Trophoblast cell (in vitro differentiated cells and primary cell): ENCODE measurements around the gene AGER.
A peak's percentile ranks its signal among the peaks of the same experiment; 100 is the strongest.

Source experiments
- DNase-seq, 2 donors: peaks; one replicate each; pipeline ENCODE4 v3.0.0-alpha.2; 2016
- H2AFZ ChIP-seq: 2 replicates; pipeline ENCODE4 v1.6.1; 2013; ENCODE audit warnings: low read length, moderate library complexity, mild to moderate bottlenecking; ENCODE audit not compliant: insufficient read depth, poor library complexity
- H2AK5ac ChIP-seq: 2 replicates; pipeline ENCODE4 v1.6.1; 2013; ENCODE audit warnings: mild to moderate bottlenecking, low read length
- H2BK120ac ChIP-seq: 2 replicates; pipeline ENCODE4 v1.6.1; 2013; ENCODE audit warnings: low read length, mild to moderate bottlenecking, moderate library complexity; ENCODE audit not compliant: insufficient read depth, poor library complexity
- H2BK12ac ChIP-seq: 2 replicates; pipeline ENCODE4 v1.6.1; 2013; ENCODE audit warnings: mild to moderate bottlenecking, low read length, moderate library complexity
- H2BK5ac ChIP-seq: 2 replicates; pipeline ENCODE4 v1.6.1; 2013; ENCODE audit warnings: low read length, low read depth, moderate library complexity, mild to moderate bottlenecking; ENCODE audit not compliant: poor library complexity
- H3K14ac ChIP-seq: 2 replicates; pipeline ENCODE4 v1.6.1; 2013; ENCODE audit warnings: mild to moderate bottlenecking, low read length
- H3K18ac ChIP-seq: 2 replicates; pipeline ENCODE4 v1.6.1; 2013; ENCODE audit warnings: mild to moderate bottlenecking, low read length
- H3K23ac ChIP-seq: 2 replicates; pipeline ENCODE4 v1.6.1; 2013; ENCODE audit warnings: low read length
- H3K27ac ChIP-seq: 2 replicates; pipeline ENCODE4 v1.5.1; 2013; ENCODE audit warnings: low read depth, mild to moderate bottlenecking, inconsistent platforms, low read length, moderate library complexity
- H3K27me3 ChIP-seq: 2 replicates; pipeline ENCODE4 v1.6.1; 2013; ENCODE audit warnings: inconsistent platforms, mild to moderate bottlenecking, low read length, moderate library complexity; ENCODE audit not compliant: insufficient read depth
- H3K36me3 ChIP-seq, 2 experiments: 1 replicate in 1 of 2; 2 replicates in 1 of 2; pipeline ENCODE4 v1.6.1; 2013; ENCODE audit warnings: low read length in 2 of 2, mild to moderate bottlenecking in 2 of 2, moderate library complexity in 1 of 2; ENCODE audit not compliant: insufficient read depth in 2 of 2, control insufficient read depth in 1 of 2
- H3K4ac ChIP-seq: 2 replicates; pipeline ENCODE4 v1.6.1; 2013; ENCODE audit warnings: low read depth, mild to moderate bottlenecking, low read length, moderate library complexity
- H3K4me1 ChIP-seq, 2 experiments: 1 replicate in 1 of 2; 2 replicates in 1 of 2; pipeline ENCODE4 v1.6.1; 2013; ENCODE audit warnings: low read length in 2 of 2, mild to moderate bottlenecking in 2 of 2, moderate library complexity in 1 of 2; ENCODE audit not compliant: insufficient read depth in 2 of 2, control insufficient read depth in 1 of 2
- H3K4me2 ChIP-seq: 2 replicates; pipeline ENCODE4 v1.6.1; 2013; ENCODE audit warnings: inconsistent platforms, mild to moderate bottlenecking, low read length, moderate library complexity
- H3K4me3 ChIP-seq: 2 replicates; pipeline ENCODE4 v1.5.1; 2013; ENCODE audit warnings: mild to moderate bottlenecking, low read depth, low read length, inconsistent platforms
- H3K79me1 ChIP-seq: one replicate; pipeline ENCODE4 v1.6.1; 2013; ENCODE audit warnings: low read length
- H3K79me2 ChIP-seq: 2 replicates; pipeline ENCODE4 v1.6.1; 2013; ENCODE audit warnings: low read length, mild to moderate bottlenecking; ENCODE audit not compliant: control insufficient read depth, insufficient read depth, poor library complexity
- H3K9ac ChIP-seq: 2 replicates; pipeline ENCODE4 v1.6.1; 2013; ENCODE audit warnings: mild to moderate bottlenecking, low read length
- H3K9me3 ChIP-seq: 2 replicates; pipeline ENCODE4 v1.6.1; 2013; ENCODE audit warnings: low read depth, mild to moderate bottlenecking, control low read depth, inconsistent platforms, low read length; ENCODE audit not compliant: insufficient read depth
- H4K12ac ChIP-seq: 2 replicates; pipeline ENCODE4 v1.6.1; 2013; ENCODE audit warnings: low read depth, mild to moderate bottlenecking, low read length, moderate library complexity
- H4K8ac ChIP-seq: 2 replicates; pipeline ENCODE4 v1.6.1; 2013; ENCODE audit warnings: low read depth, mild to moderate bottlenecking, low read length, moderate library complexity
- H4K91ac ChIP-seq: one replicate; pipeline ENCODE4 v1.6.1; 2013; ENCODE audit warnings: low read depth, mild to moderate bottlenecking, low read length, moderate library complexity
- WGBS: extraction: QIAGEN DNeasy Blood & Tissue Kit; methylation state at CpG from one replicate; pipeline ENCODE4 v1.1.7; 2013; ENCODE audit warnings: missing lambda C conversion rate; ENCODE audit not compliant: insufficient read length, insufficient coverage; ENCODE audit errors: extremely low coverage; 5-methylcytosine and 5-hydroxymethylcytosine counted together

AGER gene

GRCh38 chr6:32198866-32199265 is 14.8 kb upstream of the AGER start:
- H2AK5ac ChIP-seq = no peak overlapping the region
- H3K79me2 ChIP-seq = peaks cover 4% of the 10 kb centered on the region
- H4K12ac ChIP-seq = no peak overlapping the region
- no peak overlapping the region for H2BK5ac ChIP-seq
- H3K4me1 ChIP-seq = peaks cover 6 to 10% of the 10 kb centered on the region in 2 experiments
- H3K27me3 ChIP-seq = no peaks in the 10 kb centered on the region
- H3K36me3 ChIP-seq = no peaks in the 10 kb centered on the region
- H3K14ac ChIP-seq = no peak overlapping the region
- no peak overlapping the region for H3K27ac ChIP-seq
- no peak overlapping the region for H4K91ac ChIP-seq
- H2BK12ac ChIP-seq = no peak overlapping the region
- H3K4me2 ChIP-seq = no peak overlapping the region
- H2BK120ac ChIP-seq = no peak overlapping the region
- H3K18ac ChIP-seq = no peak overlapping the region
- peaks cover 13% of the 10 kb centered on the region for H3K79me1 ChIP-seq
- no peak for DNase-seq
- H2AFZ ChIP-seq = no peak overlapping the region
- no peak overlapping the region for H3K4ac ChIP-seq
- H3K23ac ChIP-seq = no peak overlapping the region
- no peak overlapping the region for H3K9ac ChIP-seq
- no peak overlapping the region for H4K8ac ChIP-seq
- no CpG with 5 or more reads among the region's 17 CpGs for WGBS
- H3K9me3 ChIP-seq = no peaks in the 10 kb centered on the region
- no peak overlapping the region for H3K4me3 ChIP-seq

- Histone ChIP-seq H2BK12ac (no peak overlapping the region), H3K4me3 (no peak overlapping the region), H3K27ac (no peak overlapping the region), H3K4me1 (peaks cover 6 to 10% of the 10 kb centered on the region in 2 experiments), H2AFZ (no peak overlapping the region), H4K8ac (no peak overlapping the region), H3K27me3 (no peaks in the 10 kb centered on the region), H2BK120ac (no peak overlapping the region), H2AK5ac (no peak overlapping the region), H4K91ac (no peak overlapping the region), H3K23ac (no peak overlapping the region), H4K12ac (no peak overlapping the region), H3K9ac (no peak overlapping the region), H3K18ac (no peak overlapping the region), H3K79me1 (peaks cover 13% of the 10 kb centered on the region), H3K14ac (no peak overlapping the region), H3K36me3 (no peaks in the 10 kb centered on the region), H3K79me2 (peaks cover 4% of the 10 kb centered on the region), H3K9me3 (no peaks in the 10 kb centered on the region), H3K4me2 (no peak overlapping the region), H2BK5ac (no peak overlapping the region), H3K4ac (no peak overlapping the region)
- no CpG with 5 or more reads among the region's 3 CpGs for WGBS
- no peak for DNase-seq
These were observed 14.3 kb upstream of the AGER start for GRCh38 chr6:32198345-32198696.

GRCh38 chr6:32196682-32197616 is 12.9 kb upstream of the AGER start:
- peak overlapping the region; percentile 2 for H3K4ac ChIP-seq
- H2AFZ ChIP-seq = peak overlapping the region; percentile 77
- 100% methylated on average over 2 of the region's 28 CpGs for WGBS
- H4K8ac ChIP-seq = peak overlapping the region; percentile 77
- peak overlapping the region; percentile 94 for H4K91ac ChIP-seq
- no peak overlapping the region for H3K23ac ChIP-seq
- H3K4me3 ChIP-seq = peak overlapping the region; percentile 78
- peaks cover 14 to 17% of the 10 kb centered on the region in 2 experiments for H3K4me1 ChIP-seq
- no peaks in the 10 kb centered on the region for H3K9me3 ChIP-seq
- H2BK12ac ChIP-seq = peak overlapping the region; percentile 35
- H3K79me1 ChIP-seq = peaks cover 20% of the 10 kb centered on the region
- peak in 1 of 2 donors; percentile 21 for DNase-seq
- H3K36me3 ChIP-seq = no peaks in the 10 kb centered on the region
- no peak overlapping the region for H3K9ac ChIP-seq
- peak overlapping the region; percentile 5 for H4K12ac ChIP-seq
- no peaks in the 10 kb centered on the region for H3K27me3 ChIP-seq
- H2BK5ac ChIP-seq = no peak overlapping the region
- H3K79me2 ChIP-seq = peaks cover 4% of the 10 kb centered on the region
- H3K14ac ChIP-seq = peak overlapping the region; percentile 62
- H2AK5ac ChIP-seq = peak overlapping the region; percentile 27
- H3K27ac ChIP-seq = peak overlapping the region; percentile 97
- H3K4me2 ChIP-seq = peak overlapping the region; percentile 84
- no peak overlapping the region for H3K18ac ChIP-seq
- no peak overlapping the region for H2BK120ac ChIP-seq

GRCh38 chr6:32195902-32196681 is 12.0 kb upstream of the AGER start:
- Histone ChIP-seq H3K4me1 (peaks cover 15 to 17% of the 10 kb centered on the region in 2 experiments), H2BK12ac (no peak overlapping the region), H4K91ac (peak overlapping the region; percentile 94), H2BK120ac (peak overlapping the region; percentile 47), H3K4ac (peak overlapping the region; percentile 17), H3K18ac (peak overlapping the region; percentile 60), H3K23ac (no peak overlapping the region), H4K8ac (peak overlapping the region; percentile 77), H3K9ac (peak overlapping the region; percentile 91), H2BK5ac (peak overlapping the region; percentile 67), H3K9me3 (no peaks in the 10 kb centered on the region), H3K79me2 (peaks cover 4% of the 10 kb centered on the region), H3K79me1 (peaks cover 20% of the 10 kb centered on the region), H3K27me3 (no peaks in the 10 kb centered on the region), H2AK5ac (peak overlapping the region; percentile 1), H4K12ac (peak overlapping the region; percentile 85), H3K27ac (peak overlapping the region; percentile 97), H2AFZ (peak overlapping the region; percentile 77), H3K36me3 (no peaks in the 10 kb centered on the region), H3K4me3 (peak overlapping the region; percentile 78), H3K4me2 (peak overlapping the region; percentile 84), H3K14ac (peak overlapping the region; percentile 62)
- no CpG with 5 or more reads among the region's 58 CpGs for WGBS
- DNase-seq = no peak
